GM18505 (cell line): Measurements from ENCODE around the gene RAD51B.
"Not testable (repeated sequence)": the region's sequence is repeated elsewhere in the genome, so short reads cannot be mapped to it uniquely, and the experiment has no call there.

ENCODE experiments used
- ATAC-seq: cut with Tn5 transposase; IDR thresholded peaks from one replicate; pipeline ENCODE4 v1.9.1; 2021; ENCODE audit not compliant: unreplicated experiment
- POLR2A ChIP-seq: IDR thresholded peaks from 4 replicates; pipeline ENCODE4 v1.6.1; 2011; ENCODE audit warnings: borderline replicate concordance; ENCODE audit not compliant: insufficient read depth, insufficient read length; ENCODE audit errors: extremely low read depth

Gene RAD51B

GRCh38 chr14:68111097-68111852, 291.7 kb downstream of the RAD51B start:
- ATAC-seq = no peak
- no peak for TF ChIP-seq POLR2A

GRCh38 chr14:68111853-68112270, 292.3 kb downstream of the RAD51B start:
- no peak for TF ChIP-seq POLR2A
- no peak for ATAC-seq

- TF ChIP-seq POLR2A = no peak
- ATAC-seq = no peak
Observed at GRCh38 chr14:68112442-68112841, 292.9 kb downstream of the RAD51B start.

- ATAC-seq = no peak
- TF ChIP-seq POLR2A = no peak
Observed at GRCh38 chr14:68113343-68113930, 293.9 kb downstream of the RAD51B start.

- not testable (repeated sequence) for ATAC-seq
Observed at GRCh38 chr14:68115952-68116351, 296.4 kb downstream of the RAD51B start.

GRCh38 chr14:68122651-68123050, 303.1 kb downstream of the RAD51B start:
- no peak for TF ChIP-seq POLR2A
- no peak for ATAC-seq

GRCh38 chr14:68124050-68124449, 304.5 kb downstream of the RAD51B start:
- ATAC-seq = no peak
- no peak for TF ChIP-seq POLR2A

- no peak for TF ChIP-seq POLR2A
- no peak for ATAC-seq
Observed at GRCh38 chr14:68124979-68125731, 305.6 kb downstream of the RAD51B start.

GRCh38 chr14:68127166-68127565, 307.6 kb downstream of the RAD51B start:
- no peak for ATAC-seq
- TF ChIP-seq POLR2A = no peak

- TF ChIP-seq POLR2A = no peak
- ATAC-seq = no peak
Observed at GRCh38 chr14:68131907-68132306, 312.3 kb downstream of the RAD51B start.

- ATAC-seq = no peak
- no peak for TF ChIP-seq POLR2A
Observed at GRCh38 chr14:68132563-68133121, 313.1 kb downstream of the RAD51B start.

GRCh38 chr14:68133856-68134255, 314.3 kb downstream of the RAD51B start:
- ATAC-seq = no peak
- TF ChIP-seq POLR2A = no peak

GRCh38 chr14:68135028-68135427, 315.4 kb downstream of the RAD51B start:
- no peak for ATAC-seq
- TF ChIP-seq POLR2A = no peak

- no peak for TF ChIP-seq POLR2A
- ATAC-seq = no peak
Observed at GRCh38 chr14:68135566-68135965, 316.0 kb downstream of the RAD51B start.
